DOHH2 (cell line): ENCODE measurements around the gene PTK7.

Experiments used
- CTCF ChIP-seq: fragments of 200-600 bp; sonication (generic); IDR thresholded peaks from one replicate; pipeline ENCODE4 v1.5.1; 2014; ENCODE audit warnings: antibody characterized with exemption, mild to moderate bottlenecking, low read depth, low read length; ENCODE audit not compliant: poor library complexity, severe bottlenecking
- EZH2phosphoT487 ChIP-seq: fragments of 200-600 bp; sonication (generic); IDR thresholded peaks from 2 replicates; pipeline ENCODE4 v1.6.1; 2017; ENCODE audit warnings: borderline replicate concordance, mild to moderate bottlenecking, antibody characterized with exemption, low read length, moderate library complexity, mixed read lengths

GRCh38 chr6:43034190-43034525 is 42.0 kb upstream of the PTK7 start:
- TF ChIP-seq CTCF (no peak), EZH2phosphoT487 (no peak)
